ENCODE results near the gene MTFR2. TPM values are rescaled to one million over a fixed set of nuclear protein-coding genes. Genes with fewer than 3 reads are reported as not detected.

Gene MTFR2
- total and polyA plus RNA-seq, 2 of the 13 experiments (the other 11 are each of a cell fraction or from before 2014, with no cell fraction given): 6.7 to 10.7 TPM

DNA sequence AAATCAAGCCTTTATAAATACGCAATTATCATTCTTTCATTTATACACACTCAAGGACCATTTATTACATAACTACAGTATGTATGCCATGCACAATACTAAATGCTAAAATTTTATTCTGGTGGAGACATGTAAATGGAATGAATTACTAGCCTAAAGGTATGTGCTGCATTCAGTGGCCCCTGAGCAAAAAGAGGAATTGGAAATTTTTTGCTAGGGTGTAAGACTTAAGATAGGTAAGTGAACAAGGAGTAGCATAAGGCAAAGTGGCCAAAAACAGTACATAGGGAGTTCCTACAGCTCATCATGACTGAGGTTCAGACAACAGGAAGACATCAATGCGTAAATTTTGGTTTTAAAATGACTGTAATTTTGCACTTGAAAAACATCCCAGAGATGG lies 2.3 kb upstream of the MTFR2 start (continued):
- 0 out of 2 replicates have a peak, but pooled peaks have one; percentile 17 for TF ChIP-seq POLR2G (IDR thresholded peaks at IDR 0.05; ENCODE audit: low read depth, low read length)

DNA sequence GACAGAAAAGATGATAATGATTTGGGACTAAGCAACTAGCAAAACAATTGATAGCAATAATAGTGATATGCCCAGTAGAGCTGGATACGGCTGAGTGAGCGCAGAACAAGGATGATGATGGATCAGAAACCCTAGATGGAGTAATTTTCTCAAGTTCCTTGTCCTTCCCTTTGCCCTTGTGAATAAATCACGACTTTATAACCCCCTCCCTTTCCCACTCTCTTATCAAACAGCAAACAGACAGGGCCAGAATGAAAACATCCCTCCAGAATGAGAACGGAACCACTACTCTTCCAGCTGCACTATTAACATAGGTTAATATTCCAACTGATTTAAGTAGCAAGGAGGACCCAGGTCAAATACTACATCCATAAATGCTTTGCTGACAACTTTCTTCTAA lies 1.3 kb upstream of the MTFR2 start:
- no peaks in the 10 kb centered on the region; a peak in 1 of 5 replicates for H3K27me3 ChIP-seq (ENCODE audit: control insufficient read depth in 1 of 2, insufficient read depth in 2 of 2, low read length in 2 of 2)
- ChIA-PET POLR2A (interaction anchor here (1.2 to 4.8 kb wide), 5 partner anchors 9 to 38 kb away, joined by 3 to 85 read pairs (median 7); partner anchors contain the start of gene BCLAF1), CTCF (ENCODE audit: low intra/inter-chr PET ratio, low total read pairs) (no interaction called here)
- H3K4me1 ChIP-seq (ENCODE audit: insufficient read depth, low read length): peaks cover 19% of the 10 kb centered on the region
- no peaks in the 10 kb centered on the region for H3K9me3 ChIP-seq (ENCODE audit: low read length)
- in situ Hi-C loops (cut with HindIII; ENCODE audit: extremely low pct_ligation_motif_present, low pct_unique_long_range_greater_than_20kb): loop anchor here (5.0 kb wide), 1 partner anchor 36 kb away; the partner anchor contains the start of gene BCLAF1
- DNase-seq (ENCODE audit: low spot score) (no peak), ATAC-seq (no peak), FAIRE-seq (no peak)
- no peaks in the 10 kb centered on the region for H4K20me1 ChIP-seq (ENCODE audit: insufficient read depth, low read length)
- intact Hi-C loops (cut with micrococcal nuclease; ENCODE audit: unreplicated experiment): loop anchor here (2.0 kb wide), 1 partner anchor 65 kb away; no protein-coding TSS in a partner anchor
- H3K4me3 ChIP-seq (replicated peaks in 1 of 3; ENCODE audit: insufficient read depth in 1 of 3, low read depth in 2 of 3, low read length in 3 of 3): peak overlapping the region; percentile 62 to 96 (median 63); a peak in 5 of 6 replicates
- no peak overlapping the region for H3K27ac ChIP-seq (ENCODE audit: extremely low read length, insufficient read depth, low read length)
- peak overlapping the region; percentile 72; the same call in 1 of the 2 replicates for H3K9ac ChIP-seq (ENCODE audit: insufficient read depth, low read depth, low read length)
- no peaks in the 10 kb centered on the region for H3K36me3 ChIP-seq (replicated peaks in 1 of 2; ENCODE audit: control insufficient read depth in 1 of 2, insufficient read depth in 2 of 2, low read length in 2 of 2)
- WGBS (ENCODE audit: low lambda C conversion rate): 47% methylated on average over 4 of the region's 4 CpGs
- TF ChIP-seq SSRP1 (CRISPR knock-in tag; IDR thresholded peaks at IDR 0.05): 0 out of 2 replicates have a peak, but pooled peaks have one; percentile 64
- peak; percentile 17 for TF ChIP-seq HNRNPK (IDR thresholded peaks at IDR 0.05; ENCODE audit: low read depth, low read length, poor library complexity, severe bottlenecking)
- TF ChIP-seq, protein P1, sequence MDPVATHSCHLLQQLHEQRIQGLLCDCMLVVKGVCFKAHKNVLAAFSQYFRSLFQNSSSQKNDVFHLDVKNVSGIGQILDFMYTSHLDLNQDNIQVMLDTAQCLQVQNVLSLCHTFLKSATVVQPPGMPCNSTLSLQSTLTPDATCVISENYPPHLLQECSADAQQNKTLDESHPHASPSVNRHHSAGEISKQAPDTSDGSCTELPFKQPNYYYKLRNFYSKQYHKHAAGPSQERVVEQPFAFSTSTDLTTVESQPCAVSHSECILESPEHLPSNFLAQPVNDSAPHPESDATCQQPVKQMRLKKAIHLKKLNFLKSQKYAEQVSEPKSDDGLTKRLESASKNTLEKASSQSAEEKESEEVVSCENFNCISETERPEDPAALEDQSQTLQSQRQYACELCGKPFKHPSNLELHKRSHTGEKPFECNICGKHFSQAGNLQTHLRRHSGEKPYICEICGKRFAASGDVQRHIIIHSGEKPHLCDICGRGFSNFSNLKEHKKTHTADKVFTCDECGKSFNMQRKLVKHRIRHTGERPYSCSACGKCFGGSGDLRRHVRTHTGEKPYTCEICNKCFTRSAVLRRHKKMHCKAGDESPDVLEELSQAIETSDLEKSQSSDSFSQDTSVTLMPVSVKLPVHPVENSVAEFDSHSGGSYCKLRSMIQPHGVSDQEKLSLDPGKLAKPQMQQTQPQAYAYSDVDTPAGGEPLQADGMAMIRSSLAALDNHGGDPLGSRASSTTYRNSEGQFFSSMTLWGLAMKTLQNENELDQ (CRISPR knock-in tag; IDR thresholded peaks at IDR 0.05; ENCODE audit: borderline replicate concordance): no peak
- 0 out of 2 replicates have a peak, but pooled peaks have one; percentile 16 for TF ChIP-seq ZNF546 (CRISPR knock-in tag; conservative IDR thresholded peaks at IDR 0.05)
- BruUV-seq (replicated peaks): no TSS peak
- H3K79me2 ChIP-seq (ENCODE audit: insufficient read depth, low read length): peaks cover 4% of the 10 kb centered on the region
- H3K4me2 ChIP-seq (ENCODE audit: low read depth, low read length): peak overlapping the region; percentile 86
- H2AFZ ChIP-seq (ENCODE audit: low read length): no peak overlapping the region

Data from HepG2 (cell line).